GM12878 (cell line): ENCODE measurements around the gene MCC. TPM values are rescaled to one million over a fixed set of nuclear protein-coding genes. Genes with fewer than 3 reads are reported as not detected.

Experiments
- BACH1 ChIP-seq: fragments of 450-650 bp; IDR thresholded peaks from 2 replicates; pipeline ENCODE4 v1.6.1; 2017; ENCODE audit warnings: mild to moderate bottlenecking, borderline replicate concordance
- CREM ChIP-seq: IDR thresholded peaks from 2 replicates; pipeline ENCODE4 v1.6.1; 2014; ENCODE audit warnings: antibody characterized with exemption, low read depth
- EED ChIP-seq: sonication (generic); IDR thresholded peaks from 2 replicates; pipeline ENCODE4 v1.6.1; 2016; ENCODE audit warnings: antibody characterized with exemption, low read depth
- EP300 ChIP-seq, 2 experiments: fragments of 150-350 bp in 1 of 2; IDR thresholded peaks; 2 replicates each; pipeline ENCODE4 v1.6.1; 2011 to 2012; ENCODE audit warnings: low read depth in 2 of 2, low read length in 2 of 2, borderline replicate concordance in 1 of 2, improper control_type of control experiment in 1 of 2, inconsistent platforms in 1 of 2; ENCODE audit not compliant: control insufficient read depth in 1 of 2
- KDM1A ChIP-seq: fragments of 200-600 bp; sonication (generic); IDR thresholded peaks from 2 replicates; pipeline ENCODE4 v1.6.1; 2016; ENCODE audit warnings: borderline replicate concordance
- MEF2B ChIP-seq: fragments of 450-650 bp; IDR thresholded peaks from 2 replicates; pipeline ENCODE4 v1.6.1; 2018; ENCODE audit warnings: mild to moderate bottlenecking, moderate library complexity; ENCODE audit not compliant: partially characterized antibody, poor library complexity, severe bottlenecking
- MTA3 ChIP-seq: IDR thresholded peaks from 2 replicates; pipeline ENCODE4 v1.6.1; 2012; ENCODE audit warnings: low read length, inconsistent platforms, borderline replicate concordance
- NR2C1 ChIP-seq: fragments of 450-650 bp; IDR thresholded peaks from 2 replicates; pipeline ENCODE4 v1.6.1; 2017; ENCODE audit warnings: antibody characterized with exemption, mild to moderate bottlenecking, moderate library complexity
- STAT1 ChIP-seq: fragments of 450-650 bp; conservative IDR thresholded peaks from 2 replicates; pipeline ENCODE4 v1.6.1; 2014; ENCODE audit warnings: antibody characterized with exemption, mild to moderate bottlenecking
- TARDBP ChIP-seq: IDR thresholded peaks from 2 replicates; pipeline ENCODE4 v1.6.1; 2016; ENCODE audit warnings: borderline replicate concordance
- ZNF24 ChIP-seq: fragments of 450-650 bp; IDR thresholded peaks from 2 replicates; pipeline ENCODE4 v1.6.1; 2017; ENCODE audit warnings: antibody characterized with exemption, mild to moderate bottlenecking
- polyA plus RNA-seq, 11 experiments: library from polyadenylated mRNA; depleted of rRNA in 4 of 11; unstranded in 6 of 11; stranded (reverse) in 5 of 11; fragments of >200 nt; fragmentation: Nextera tagmentation in 4 of 11; fragmentation: Illumina TruSeq in 1 of 11; extraction: Ambion mirVana in 4 of 11; extraction: Trizol in 1 of 11; gene quantifications; 1 replicate in 1 of 11; 2 replicates in 10 of 11; pipeline versions ENCODE4 v1.2.1 to v1.2.3, GENCODE V29; 2011 to 2016; ENCODE audit warnings: inconsistent platforms in 2 of 11, missing spikeins in 2 of 11, low read depth in 1 of 11
- total RNA-seq, 4 experiments: library from RNA; depleted of rRNA in 3 of 4; stranded (reverse); fragments of >200 nt in 3 of 4; fragmentation: Illumina TruSeq in 1 of 4; extraction: Trizol in 1 of 4; gene quantifications; 2 replicates each; pipeline versions ENCODE4 v1.2.1 to v1.2.3, GENCODE V29; 2013 to 2021
- TF ChIP-seq, protein P1 (sequence below): IDR thresholded peaks from 2 replicates; pipeline ENCODE4 v1.6.1; 2012; ENCODE audit warnings: improper control_type of control experiment, low read depth, low read length; ENCODE audit not compliant: insufficient replicate concordance

The MCC gene
- total and polyA plus RNA-seq, 10 of the 15 experiments (the other 5 are each of a cell fraction or from before 2014, with no cell fraction given): 0.03 to 0.86 (median 0.16) TPM

DNA sequence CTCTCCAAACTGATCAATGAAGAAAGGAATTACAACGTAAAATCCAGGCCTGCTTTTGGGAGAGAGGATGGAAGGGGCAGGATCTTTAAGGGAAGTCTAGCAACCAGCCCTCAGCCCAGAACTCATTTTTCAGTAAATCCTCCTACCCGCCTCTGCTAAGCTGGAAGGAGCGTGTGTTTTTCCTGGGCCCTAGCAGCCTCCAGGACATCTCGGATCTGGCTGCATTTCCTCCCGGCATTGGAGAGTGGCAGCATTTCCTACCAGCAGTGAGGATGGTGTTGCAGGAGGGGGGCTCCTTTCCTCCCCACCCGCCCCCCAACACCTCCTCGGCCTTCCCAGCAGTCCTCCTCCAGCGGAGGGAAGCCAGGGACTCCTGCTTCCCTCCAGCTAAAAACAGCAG lies 457.1 kb downstream of the MCC start (continued):
- TF ChIP-seq, protein P1, sequence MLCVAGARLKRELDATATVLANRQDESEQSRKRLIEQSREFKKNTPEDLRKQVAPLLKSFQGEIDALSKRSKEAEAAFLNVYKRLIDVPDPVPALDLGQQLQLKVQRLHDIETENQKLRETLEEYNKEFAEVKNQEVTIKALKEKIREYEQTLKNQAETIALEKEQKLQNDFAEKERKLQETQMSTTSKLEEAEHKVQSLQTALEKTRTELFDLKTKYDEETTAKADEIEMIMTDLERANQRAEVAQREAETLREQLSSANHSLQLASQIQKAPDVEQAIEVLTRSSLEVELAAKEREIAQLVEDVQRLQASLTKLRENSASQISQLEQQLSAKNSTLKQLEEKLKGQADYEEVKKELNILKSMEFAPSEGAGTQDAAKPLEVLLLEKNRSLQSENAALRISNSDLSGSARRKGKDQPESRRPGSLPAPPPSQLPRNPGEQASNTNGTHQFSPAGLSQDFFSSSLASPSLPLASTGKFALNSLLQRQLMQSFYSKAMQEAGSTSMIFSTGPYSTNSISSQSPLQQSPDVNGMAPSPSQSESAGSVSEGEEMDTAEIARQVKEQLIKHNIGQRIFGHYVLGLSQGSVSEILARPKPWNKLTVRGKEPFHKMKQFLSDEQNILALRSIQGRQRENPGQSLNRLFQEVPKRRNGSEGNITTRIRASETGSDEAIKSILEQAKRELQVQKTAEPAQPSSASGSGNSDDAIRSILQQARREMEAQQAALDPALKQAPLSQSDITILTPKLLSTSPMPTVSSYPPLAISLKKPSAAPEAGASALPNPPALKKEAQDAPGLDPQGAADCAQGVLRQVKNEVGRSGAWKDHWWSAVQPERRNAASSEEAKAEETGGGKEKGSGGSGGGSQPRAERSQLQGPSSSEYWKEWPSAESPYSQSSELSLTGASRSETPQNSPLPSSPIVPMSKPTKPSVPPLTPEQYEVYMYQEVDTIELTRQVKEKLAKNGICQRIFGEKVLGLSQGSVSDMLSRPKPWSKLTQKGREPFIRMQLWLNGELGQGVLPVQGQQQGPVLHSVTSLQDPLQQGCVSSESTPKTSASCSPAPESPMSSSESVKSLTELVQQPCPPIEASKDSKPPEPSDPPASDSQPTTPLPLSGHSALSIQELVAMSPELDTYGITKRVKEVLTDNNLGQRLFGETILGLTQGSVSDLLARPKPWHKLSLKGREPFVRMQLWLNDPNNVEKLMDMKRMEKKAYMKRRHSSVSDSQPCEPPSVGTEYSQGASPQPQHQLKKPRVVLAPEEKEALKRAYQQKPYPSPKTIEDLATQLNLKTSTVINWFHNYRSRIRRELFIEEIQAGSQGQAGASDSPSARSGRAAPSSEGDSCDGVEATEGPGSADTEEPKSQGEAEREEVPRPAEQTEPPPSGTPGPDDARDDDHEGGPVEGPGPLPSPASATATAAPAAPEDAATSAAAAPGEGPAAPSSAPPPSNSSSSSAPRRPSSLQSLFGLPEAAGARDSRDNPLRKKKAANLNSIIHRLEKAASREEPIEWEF: no peak
- TF ChIP-seq ZNF24: no peak
- no peak for TF ChIP-seq CREM
- TF ChIP-seq EP300 (IDR thresholded peaks at IDR 0.05; ENCODE audit: borderline replicate concordance in 1 of 2, control insufficient read depth in 1 of 2, low read depth in 2 of 2, low read length in 2 of 2): no peak
- no peak for TF ChIP-seq EED
- TF ChIP-seq BACH1: no peak
- TF ChIP-seq MEF2B: no peak
- TF ChIP-seq MTA3: no peak
- no peak for TF ChIP-seq NR2C1
- TF ChIP-seq TARDBP: no peak
- TF ChIP-seq STAT1: no peak
- no peak for TF ChIP-seq KDM1A
- TF ChIP-seq, all 136 proteins: peak for 0
